ENCODE data around the gene MYL3.

MYL3 gene

GRCh38 chr3:46857485-46858341, 5.5 kb downstream of the MYL3 start:
- DNase-seq, result no peak
- in situ Hi-C loops (cut with HindIII; ENCODE audit: low pct_ligation_motif_present, low pct_unique_long_range_greater_than_20kb, low sequenced_read_pairs), result no loop called here

- no peak for DNase-seq
- in situ Hi-C loops (cut with HindIII; ENCODE audit: low pct_ligation_motif_present, low pct_unique_long_range_greater_than_20kb, low sequenced_read_pairs), result no loop called here
Measured at GRCh38 chr3:46856576-46857471, 6.4 kb downstream of the MYL3 start.

GRCh38 chr3:46854555-46854991, 8.7 kb downstream of the MYL3 start:
- in situ Hi-C loops (cut with HindIII; ENCODE audit: low pct_ligation_motif_present, low pct_unique_long_range_greater_than_20kb, low sequenced_read_pairs), result no loop called here
- no peak for DNase-seq

- DNase-seq, result no peak
- in situ Hi-C loops (cut with HindIII; ENCODE audit: low pct_ligation_motif_present, low pct_unique_long_range_greater_than_20kb, low sequenced_read_pairs), result no loop called here
Measured at GRCh38 chr3:46853441-46854415, 9.5 kb downstream of the MYL3 start.

- in situ Hi-C loops (cut with HindIII; ENCODE audit: low pct_ligation_motif_present, low pct_unique_long_range_greater_than_20kb, low sequenced_read_pairs), result no loop called here
- DNase-seq, result no peak
Measured at GRCh38 chr3:46852839-46853355, 10.3 kb downstream of the MYL3 start.

- DNase-seq, result no peak
- in situ Hi-C loops (cut with HindIII; ENCODE audit: low pct_ligation_motif_present, low pct_unique_long_range_greater_than_20kb, low sequenced_read_pairs), result no loop called here
Measured at GRCh38 chr3:46852334-46852720, 10.9 kb downstream of the MYL3 start.

- in situ Hi-C loops (cut with HindIII; ENCODE audit: low pct_ligation_motif_present, low pct_unique_long_range_greater_than_20kb, low sequenced_read_pairs), result no loop called here
Measured at GRCh38 chr3:46851364-46852333, 11.6 kb downstream of the MYL3 start.

GRCh38 chr3:46850468-46850779, 12.8 kb downstream of the MYL3 start:
- in situ Hi-C loops (cut with HindIII; ENCODE audit: low pct_ligation_motif_present, low pct_unique_long_range_greater_than_20kb, low sequenced_read_pairs), result no loop called here
- no peak for DNase-seq

More at GRCh38 chr3:46851364-46852333, 11.6 kb downstream of the MYL3 start:
- DNase-seq, result no peak

GRCh38 chr3:46849686-46850467, 13.4 kb downstream of the MYL3 start:
- DNase-seq, result no peak
- in situ Hi-C loops (cut with HindIII; ENCODE audit: low pct_ligation_motif_present, low pct_unique_long_range_greater_than_20kb, low sequenced_read_pairs), result no loop called here

- in situ Hi-C loops (cut with HindIII; ENCODE audit: low pct_ligation_motif_present, low pct_unique_long_range_greater_than_20kb, low sequenced_read_pairs), result no loop called here
Measured at GRCh38 chr3:46849045-46849631, 14.1 kb downstream of the MYL3 start.

GRCh38 chr3:46848271-46849044, 14.8 kb downstream of the MYL3 start:
- in situ Hi-C loops (cut with HindIII; ENCODE audit: low pct_ligation_motif_present, low pct_unique_long_range_greater_than_20kb, low sequenced_read_pairs), result no loop called here
- peak; percentile 22 for DNase-seq

More at GRCh38 chr3:46849045-46849631, 14.1 kb downstream of the MYL3 start:
- no peak for DNase-seq

- in situ Hi-C loops (cut with HindIII; ENCODE audit: low pct_ligation_motif_present, low pct_unique_long_range_greater_than_20kb, low sequenced_read_pairs), result no loop called here
- DNase-seq, result no peak
Measured at GRCh38 chr3:46847744-46848143, 15.5 kb downstream of the MYL3 start.

GRCh38 chr3:46846624-46847542, 16.4 kb downstream of the MYL3 start:
- in situ Hi-C loops (cut with HindIII; ENCODE audit: low pct_ligation_motif_present, low pct_unique_long_range_greater_than_20kb, low sequenced_read_pairs), result no loop called here

GRCh38 chr3:46845860-46846623, 17.2 kb downstream of the MYL3 start:
- peak; percentile 81 for DNase-seq
- in situ Hi-C loops (cut with HindIII; ENCODE audit: low pct_ligation_motif_present, low pct_unique_long_range_greater_than_20kb, low sequenced_read_pairs), result no loop called here

More at GRCh38 chr3:46846624-46847542, 16.4 kb downstream of the MYL3 start:
- no peak for DNase-seq

Data from ACHN (cell line).